Right lobe of liver (tissue), 6 donors: ENCODE results near the gene MBNL3. TPM values are rescaled to one million over a fixed set of nuclear protein-coding genes. Genes with fewer than 3 reads are reported as not detected.

Experiments
- ATAC-seq, 4 donors: fragments of 200-7000 bp; cut with Tn5 transposase; one replicate each; pipeline ENCODE4 v1.9.1; 2020; ENCODE audit warnings: mild to moderate bottlenecking in 4 of 4, moderate library complexity in 4 of 4
- DNase-seq, 3 donors: peaks; one replicate each; pipeline ENCODE4 v3.0.0-alpha.2; 2020
- H3K27ac ChIP-seq, 3 donors: fragments of 200-600 bp; one replicate each; pipeline ENCODE4 v1.8.0; 2022
- H3K27me3 ChIP-seq, 2 donors: fragments of 200-600 bp; one replicate each; pipeline ENCODE4 v1.8.0; 2022
- H3K36me3 ChIP-seq, 4 donors: fragments of 200-600 bp; sonication (generic) in 1 of 4; one replicate each; pipeline versions ENCODE4 v1.5.1 to v1.8.0; 2017 to 2022; ENCODE audit warnings: control low read depth in 1 of 4
- H3K4me1 ChIP-seq, 4 donors: fragments of 200-600 bp; sonication (generic) in 1 of 4; one replicate each; pipeline versions ENCODE4 v1.5.1 to v1.8.0; 2017 to 2022; ENCODE audit warnings: control low read depth in 1 of 4
- H3K4me3 ChIP-seq, 3 donors: fragments of 200-600 bp; one replicate each; pipeline ENCODE4 v1.8.0; 2022
- H3K9me3 ChIP-seq, 4 donors: fragments of 200-600 bp; sonication (generic) in 1 of 4; one replicate each; pipeline versions ENCODE4 v1.5.1 to v1.8.0; 2017 to 2022; ENCODE audit warnings: control low read depth in 1 of 4
- CTCF ChIP-seq, 4 donors: fragments of 200-600 bp in 3 of 4; fragments of 450-650 bp in 1 of 4; IDR thresholded peaks; one replicate each; pipeline versions ENCODE4 v1.5.1 to v1.8.0; 2016 to 2022; ENCODE audit warnings: antibody characterized with exemption in 4 of 4, mild to moderate bottlenecking in 2 of 4
- POLR2A ChIP-seq: fragments of 450-650 bp; IDR thresholded peaks from one replicate; pipeline ENCODE4 v1.6.1; 2017; ENCODE audit warnings: antibody characterized with exemption, mild to moderate bottlenecking
- WGBS: methylation state at CpG from one replicate; pipeline ENCODE4 v1.1.6; 2018; ENCODE audit warnings: low coverage, low lambda C conversion rate; ENCODE audit not compliant: insufficient coverage; ENCODE audit errors: missing lambda C conversion rate; 5-methylcytosine and 5-hydroxymethylcytosine counted together
- intact Hi-C, 2 donors: fragments of 100-400 bp; cut with DNase I; formaldehyde crosslinking; loops; one replicate each; pipeline versions ENCODE4 v1.11.2 to v1.14.1; 2022
- total RNA-seq, 6 experiments: library from RNA; depleted of rRNA in 2 of 6; stranded (reverse); fragments of >200 nt in 2 of 6; fragmentation: NEBNext Ultra II Directional in 3 of 6; extraction: Animal tissue kit (Norgen Biotek cat#: 25700) in 3 of 6; gene quantifications; one replicate each; pipeline versions ENCODE4 v1.1.0 to v1.2.4, GENCODE V29; 2016 to 2023
- donor health status: DM: no; HTN: yes; CAD: no.
- donor health status: DM: no; HTN: no; CAD: no.
- donor health status: DM: no; HTN: no; CAD: no.
- donor health status: DM: no; HTN: yes; CAD: no.
- donor health status: DM: no; HTN: yes; CAD: no.

Gene MBNL3
- total RNA-seq, 6 experiments from 2014 or later: 53.3 to 164 (median 84.6) TPM

GRCh38 chrX:132395645-132396044, 93.2 kb downstream of the MBNL3 start:
- Histone ChIP-seq H3K36me3 (peaks cover 0 to 8% (median 2%) of the 10 kb centered on the region in 4 donors), H3K27me3 (no peaks in the 10 kb centered on the region), H3K27ac (no peak overlapping the region), H3K4me1 (no peaks in the 10 kb centered on the region), H3K4me3 (no peak overlapping the region), H3K9me3 (no peaks in the 10 kb centered on the region)
- TF ChIP-seq CTCF (IDR thresholded peaks at IDR 0.05) (no peak), POLR2A (no peak)
- ATAC-seq (no peak), DNase-seq (no peak)
- WGBS: 52% methylated on average over 2 of the region's 2 CpGs
- intact Hi-C loops: no loop called here

- TF ChIP-seq POLR2A: no peak
- TF ChIP-seq CTCF (IDR thresholded peaks at IDR 0.05): no peak
- Histone ChIP-seq H3K9me3 (no peaks in the 10 kb centered on the region), H3K27ac (no peak overlapping the region), H3K27me3 (no peaks in the 10 kb centered on the region), H3K4me1 (no peaks in the 10 kb centered on the region), H3K4me3 (no peak overlapping the region), H3K36me3 (peaks cover 0 to 8% (median 4%) of the 10 kb centered on the region in 4 donors)
- intact Hi-C loops: no loop called here
- no peak for ATAC-seq
- 31% methylated on average over 1 of the region's 1 CpG for WGBS
- DNase-seq: no peak
These were observed 93.8 kb downstream of the MBNL3 start for GRCh38 chrX:132395026-132395425.

- H3K27ac ChIP-seq: no peak overlapping the region
- H3K27me3 ChIP-seq: no peaks in the 10 kb centered on the region
- no peaks in the 10 kb centered on the region for H3K9me3 ChIP-seq
- H3K36me3 ChIP-seq: peaks cover 0 to 8% (median 4%) of the 10 kb centered on the region in 4 donors
- ATAC-seq (no peak), DNase-seq (no peak)
- intact Hi-C loops: no loop called here
- TF ChIP-seq POLR2A: no peak
- H3K4me1 ChIP-seq: no peaks in the 10 kb centered on the region
- H3K4me3 ChIP-seq: no peak overlapping the region
These were observed 94.2 kb downstream of the MBNL3 start for GRCh38 chrX:132394591-132394990.

- Histone ChIP-seq H3K27me3 (no peaks in the 10 kb centered on the region), H3K27ac (no peak overlapping the region), H3K9me3 (no peaks in the 10 kb centered on the region), H3K36me3 (peaks cover 0 to 8% (median 4%) of the 10 kb centered on the region in 4 donors), H3K4me3 (no peak overlapping the region), H3K4me1 (no peaks in the 10 kb centered on the region)
- intact Hi-C loops: no loop called here
- DNase-seq (no peak), ATAC-seq (no peak)
- 46% methylated on average over 4 of the region's 4 CpGs for WGBS
- TF ChIP-seq CTCF (IDR thresholded peaks at IDR 0.05) (no peak), POLR2A (no peak)
These were observed 94.8 kb downstream of the MBNL3 start for GRCh38 chrX:132393992-132394391.

- Histone ChIP-seq H3K4me3 (no peak overlapping the region), H3K27me3 (no peaks in the 10 kb centered on the region), H3K36me3 (peaks cover 0 to 8% (median 4%) of the 10 kb centered on the region in 4 donors), H3K4me1 (no peaks in the 10 kb centered on the region), H3K27ac (no peak overlapping the region), H3K9me3 (no peaks in the 10 kb centered on the region)
- intact Hi-C loops: no loop called here
- TF ChIP-seq CTCF (IDR thresholded peaks at IDR 0.05): no peak
- 46% methylated on average over 1 of the region's 1 CpG for WGBS
- DNase-seq (no peak), ATAC-seq (no peak)
These were observed 95.4 kb downstream of the MBNL3 start for GRCh38 chrX:132393485-132393884.
